Erythroblast (primary cell): ENCODE data around the gene MS4A2.

Source experiments
- GATA1 ChIP-seq: IDR thresholded peaks from 2 replicates; pipeline ENCODE4 v1.6.1; 2011; ENCODE audit warnings: low read depth, mild to moderate bottlenecking, control low read depth, low read length, moderate library complexity
- POLR2A ChIP-seq: IDR thresholded peaks from 2 replicates; pipeline ENCODE4 v1.6.1; 2011; ENCODE audit warnings: mild to moderate bottlenecking, low read length

DNA sequence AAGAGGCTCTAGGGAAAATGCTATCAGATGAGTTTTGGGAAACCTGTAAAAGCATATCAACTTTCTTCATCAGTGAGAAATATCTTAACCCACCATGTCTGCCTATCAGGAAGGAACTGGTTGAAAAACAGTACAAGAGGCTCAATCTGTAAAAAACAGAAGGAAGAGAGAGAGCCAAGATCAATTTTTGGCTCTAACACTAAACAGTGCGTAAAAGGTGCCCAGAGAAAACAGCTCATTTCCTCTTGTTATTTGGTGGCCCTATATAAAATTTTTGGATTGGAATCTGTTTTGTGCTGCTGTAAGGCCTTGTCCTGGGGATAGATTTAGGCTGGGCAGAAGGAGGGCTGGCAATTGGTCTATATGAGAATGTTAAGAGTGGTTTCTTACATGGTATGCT lies 12.1 kb downstream of the MS4A2 start:
- TF ChIP-seq POLR2A (no peak), GATA1 (no peak)
